ENCODE results near the gene EDN3.
"Not testable (repeated sequence)": the region's sequence is repeated elsewhere in the genome, so short reads cannot be mapped to it uniquely, and the experiment has no call there.

EDN3 gene

DNA sequence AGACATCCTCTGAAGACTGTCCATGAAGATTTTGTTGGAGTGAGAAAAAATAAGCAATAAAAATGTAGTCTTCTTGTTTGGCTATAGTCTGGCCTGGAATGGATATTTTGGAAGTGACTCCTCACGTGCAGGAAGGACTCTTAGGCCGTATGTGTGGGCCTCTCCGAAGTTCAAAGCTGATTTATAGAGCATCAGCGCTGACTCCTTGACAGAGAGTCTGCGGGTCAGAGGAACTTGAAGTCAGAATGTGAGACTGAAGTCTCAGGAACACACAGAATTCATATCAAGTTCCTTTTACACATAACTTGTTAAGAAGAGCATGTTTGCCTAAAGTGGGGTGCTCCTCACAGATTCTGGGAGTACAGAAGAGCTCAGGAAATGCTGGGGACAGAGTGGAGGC, 36.1 kb downstream of the EDN3 start:
- DNase-seq = no peak

- DNase-seq = not testable (repeated sequence)
Measured at GRCh38 chr20:59338444-59338843, 38.0 kb downstream of the EDN3 start.

- no peak for DNase-seq
Measured at GRCh38 chr20:59340201-59340885, 39.9 kb downstream of the EDN3 start.

DNA sequence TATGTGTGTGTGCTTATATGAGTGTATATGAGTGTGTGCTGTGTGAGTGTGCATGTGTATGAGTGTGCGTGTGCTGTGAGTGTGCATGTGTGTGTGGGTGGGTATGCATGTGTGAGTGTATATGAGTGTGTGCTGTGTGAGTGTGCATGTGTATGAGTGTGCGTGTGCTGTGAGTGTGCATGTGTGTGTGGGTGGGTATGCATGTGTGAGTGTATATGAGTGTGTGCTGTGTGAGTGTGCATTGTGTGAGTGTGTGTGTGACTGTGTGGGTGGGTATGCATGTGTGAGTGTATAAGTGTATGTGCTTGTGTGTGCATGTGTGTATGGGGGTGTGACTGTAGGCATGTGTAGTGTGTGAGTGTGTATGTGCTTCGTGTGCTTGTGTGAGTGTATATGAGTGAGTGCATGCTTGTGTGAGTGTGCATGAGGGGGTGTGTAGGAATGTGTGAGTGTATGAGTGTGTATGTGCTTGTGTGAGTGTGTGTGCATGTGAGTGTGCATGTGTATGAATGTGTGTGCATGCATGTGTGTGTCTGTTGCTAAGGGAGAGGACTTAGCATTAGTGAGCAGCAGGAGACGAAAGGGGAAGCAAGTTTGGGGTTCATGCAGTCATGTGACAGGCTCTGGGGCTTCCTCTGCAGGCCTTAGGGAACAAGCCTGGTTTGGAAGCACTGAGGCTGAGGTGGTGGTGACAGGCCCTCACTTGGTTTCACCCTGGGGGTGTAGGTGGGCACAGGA, 41.0 kb downstream of the EDN3 start:
- DNase-seq = peak; percentile 24 to 51

GRCh38 chr20:59342023-59342957, 41.9 kb downstream of the EDN3 start:
- DNase-seq = no peak

DNA sequence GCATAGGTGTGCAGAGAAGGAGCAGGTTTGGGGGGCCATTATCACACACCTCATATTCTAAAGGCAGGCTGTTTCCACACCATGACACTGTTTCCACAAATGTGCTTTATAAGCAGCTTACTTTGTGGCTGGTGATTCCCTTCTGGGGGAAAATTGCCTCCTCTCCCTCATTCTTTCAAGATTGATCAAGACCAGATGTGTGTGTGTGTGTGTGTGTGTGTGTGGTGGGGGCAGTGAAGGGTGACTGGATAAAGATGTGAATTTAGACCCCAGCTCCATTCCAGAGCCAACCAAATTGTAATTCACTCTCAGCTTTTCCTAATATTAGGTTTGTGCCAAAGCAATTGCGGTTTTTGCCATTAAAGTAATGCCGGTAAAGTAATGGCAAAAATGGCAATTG, 45.6 kb downstream of the EDN3 start:
- DNase-seq = no peak

GRCh38 chr20:59349277-59349676, 48.9 kb downstream of the EDN3 start:
- no peak for DNase-seq

DNA sequence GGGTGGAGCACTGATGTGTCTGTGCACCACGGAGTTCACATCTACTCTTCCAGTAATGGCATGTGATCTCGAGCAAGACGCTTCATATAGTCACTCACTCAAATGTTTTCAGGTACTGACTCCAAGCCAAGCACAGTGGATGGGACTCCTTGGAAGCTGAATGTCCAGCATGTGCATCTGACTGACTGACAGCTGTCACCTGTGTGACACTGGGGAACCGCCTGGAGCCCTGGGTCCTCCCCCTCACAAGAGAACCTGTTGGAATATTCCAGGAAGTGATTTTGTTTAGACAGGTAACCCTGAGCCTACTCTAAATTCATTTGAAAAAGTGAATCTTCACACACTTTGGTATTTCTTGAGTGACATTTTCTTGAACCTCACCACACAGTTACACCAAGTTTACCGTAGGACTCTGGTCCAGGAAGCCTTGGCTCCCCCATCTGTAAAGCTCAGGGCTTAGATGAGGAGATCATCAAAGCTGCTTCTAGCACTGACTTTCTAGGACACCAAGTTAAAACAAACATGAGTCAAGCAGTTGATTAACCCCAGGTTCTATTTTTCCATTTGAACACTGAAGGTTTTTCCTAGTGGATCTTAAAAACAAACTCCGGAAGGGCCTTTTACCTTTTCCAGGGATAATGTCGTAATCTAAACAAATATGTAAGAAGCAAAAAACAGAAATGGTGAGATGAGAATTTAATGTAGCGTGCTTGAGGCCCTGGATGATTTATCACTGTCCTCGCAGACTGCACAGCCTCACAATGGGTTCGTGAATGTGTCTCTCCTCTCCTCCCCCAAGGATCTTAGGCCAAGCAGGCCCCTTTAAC, 50.1 kb downstream of the EDN3 start:
- DNase-seq = no peak

DNA sequence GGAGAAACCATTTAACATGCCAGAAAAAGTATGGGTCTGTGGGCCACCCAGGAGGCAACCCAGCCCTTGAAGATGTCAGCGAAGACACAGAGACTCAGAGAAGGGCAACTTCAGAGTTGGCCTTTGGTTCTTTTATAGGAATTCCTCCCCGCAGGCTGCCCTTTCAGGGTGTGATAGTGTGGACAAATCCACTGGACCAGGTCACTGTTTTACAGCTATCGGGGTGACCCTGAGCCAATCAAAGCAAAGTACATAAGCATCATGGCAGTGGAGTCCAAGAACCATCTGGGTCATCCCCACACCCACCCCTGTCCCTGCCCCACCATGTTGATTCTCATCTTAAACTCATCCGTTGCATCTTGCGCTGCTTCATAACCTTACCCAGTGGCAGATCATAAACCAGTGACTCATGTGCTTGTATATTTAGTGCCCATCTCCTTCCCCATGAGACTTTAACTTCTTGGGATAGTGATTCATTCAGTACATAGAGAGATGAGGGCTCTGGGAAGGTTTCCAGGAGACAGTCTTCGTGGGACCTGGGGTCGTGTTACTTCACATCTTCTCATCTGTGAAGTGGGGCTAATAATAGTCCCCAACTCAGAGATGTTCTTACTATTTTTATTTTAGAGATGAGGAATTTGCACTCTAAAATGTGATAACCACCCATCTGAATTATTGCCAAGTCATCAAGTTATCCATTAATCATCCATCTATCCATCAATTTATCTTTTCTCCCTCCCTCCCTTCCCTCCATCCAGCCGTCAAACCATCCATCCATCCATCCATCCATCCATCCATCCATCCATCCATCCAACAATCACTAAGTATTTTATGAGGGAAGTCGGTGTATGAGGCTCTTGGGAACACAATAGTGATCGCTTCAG, 51.0 kb downstream of the EDN3 start:
- no peak for DNase-seq

- no peak for DNase-seq
Measured at GRCh38 chr20:59352541-59352940, 52.1 kb downstream of the EDN3 start.

- DNase-seq = no peak
Measured at GRCh38 chr20:59352990-59353389, 52.6 kb downstream of the EDN3 start.

- no peak for DNase-seq
Measured at GRCh38 chr20:59354460-59354859, 54.0 kb downstream of the EDN3 start.

GRCh38 chr20:59355242-59355641, 54.8 kb downstream of the EDN3 start:
- DNase-seq = no peak

DNA sequence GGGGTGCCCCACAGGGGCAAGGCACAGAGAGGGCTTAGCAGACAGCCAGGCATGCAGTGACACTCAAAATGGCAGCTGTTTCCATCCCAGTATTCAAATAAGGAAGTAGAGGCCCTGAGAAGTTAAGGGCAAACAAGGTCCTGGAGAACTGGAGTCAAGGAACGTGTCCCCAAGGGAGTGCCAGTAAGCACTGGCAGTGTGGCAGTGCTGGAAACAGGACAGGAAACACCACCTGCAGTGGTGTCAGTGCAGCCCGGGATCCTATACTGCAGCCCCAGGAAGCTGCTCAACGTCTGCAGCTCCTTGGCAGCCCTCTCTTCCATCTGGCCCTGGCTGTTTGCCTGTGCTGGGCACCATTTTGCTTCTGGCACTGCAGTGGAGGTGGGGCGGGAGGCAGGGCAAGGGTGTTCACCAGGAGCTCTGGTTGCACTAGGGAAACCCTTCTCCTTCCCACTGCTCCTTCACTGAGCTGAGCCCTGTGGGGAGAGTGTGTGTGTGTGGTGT, 56.3 kb downstream of the EDN3 start:
- DNase-seq = no peak

DNA sequence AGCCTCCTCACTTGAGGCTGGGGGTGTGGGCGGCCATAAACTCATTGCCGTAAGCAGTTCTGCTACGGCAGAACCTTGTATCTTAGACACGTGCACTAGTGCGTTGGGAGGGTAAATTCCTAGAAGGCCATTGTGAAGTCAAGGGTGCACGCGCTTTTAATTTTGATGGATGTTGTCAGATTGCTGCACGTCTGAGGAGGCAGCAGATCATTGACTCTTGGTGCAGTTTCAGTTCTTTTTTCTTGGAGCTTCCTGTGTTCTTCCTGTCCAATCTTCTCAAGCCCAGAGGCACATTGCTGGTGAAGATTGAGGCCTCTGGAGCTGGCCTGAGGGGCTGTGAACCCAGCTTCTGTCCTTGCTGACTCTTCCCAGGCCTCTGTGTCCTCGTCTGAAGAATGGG, 58.4 kb downstream of the EDN3 start:
- DNase-seq = not testable (repeated sequence)

GRCh38 chr20:59359906-59360725, 59.7 kb downstream of the EDN3 start:
- no peak for DNase-seq

DNA sequence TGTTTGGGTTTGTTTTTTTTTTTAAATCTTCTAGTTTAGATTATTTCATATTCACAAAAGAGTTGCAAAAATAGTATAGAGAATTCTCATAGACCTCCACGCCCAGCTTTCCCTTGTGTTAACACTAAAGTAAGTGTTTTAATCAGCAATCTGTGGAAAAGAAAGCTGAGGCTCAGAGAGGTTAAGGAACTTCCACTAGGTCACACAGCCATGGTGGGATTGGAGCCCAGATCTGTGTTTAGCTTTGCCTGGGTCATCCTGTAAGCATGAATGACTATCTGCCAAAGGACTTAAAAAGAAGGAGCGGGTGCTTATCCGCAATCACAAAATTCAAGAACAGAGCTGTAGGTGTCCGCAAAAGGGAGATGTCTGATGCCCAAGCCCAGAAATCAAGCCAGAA, 60.5 kb downstream of the EDN3 start:
- DNase-seq = no peak

DNA sequence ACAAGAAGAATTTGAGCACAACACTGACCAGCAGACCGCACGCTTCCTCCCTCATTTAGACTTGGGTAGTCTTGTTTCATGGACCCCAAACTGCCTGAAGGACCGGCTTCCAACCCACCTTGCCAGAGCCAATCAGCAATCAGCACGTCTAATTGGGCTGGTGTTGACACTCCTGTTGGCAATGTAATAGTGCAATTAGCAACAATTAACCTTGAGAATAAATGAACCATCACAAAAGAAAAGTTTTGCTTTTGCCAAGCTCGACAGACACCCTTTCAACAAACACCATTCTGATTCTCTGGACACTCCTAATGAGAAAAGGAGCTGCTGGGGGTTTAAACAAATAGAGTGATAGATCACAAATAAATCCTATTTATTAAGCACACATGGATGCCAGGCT, 61.0 kb downstream of the EDN3 start:
- no peak for DNase-seq

GRCh38 chr20:59363101-59363500, 62.7 kb downstream of the EDN3 start:
- DNase-seq = no peak

GRCh38 chr20:59364611-59365010, 64.2 kb downstream of the EDN3 start:
- no peak for DNase-seq

All from AML-193 (cell line).